ENCODE data around the gene PARD3B.

Gene PARD3B

GRCh38 chr2:205441524-205441923 is 896.2 kb downstream of the PARD3B start:
- TF ChIP-seq POLR2AphosphoS5 (IDR thresholded peaks at IDR 0.05; ENCODE audit: low read depth), result no peak
- TF ChIP-seq, protein P1, sequence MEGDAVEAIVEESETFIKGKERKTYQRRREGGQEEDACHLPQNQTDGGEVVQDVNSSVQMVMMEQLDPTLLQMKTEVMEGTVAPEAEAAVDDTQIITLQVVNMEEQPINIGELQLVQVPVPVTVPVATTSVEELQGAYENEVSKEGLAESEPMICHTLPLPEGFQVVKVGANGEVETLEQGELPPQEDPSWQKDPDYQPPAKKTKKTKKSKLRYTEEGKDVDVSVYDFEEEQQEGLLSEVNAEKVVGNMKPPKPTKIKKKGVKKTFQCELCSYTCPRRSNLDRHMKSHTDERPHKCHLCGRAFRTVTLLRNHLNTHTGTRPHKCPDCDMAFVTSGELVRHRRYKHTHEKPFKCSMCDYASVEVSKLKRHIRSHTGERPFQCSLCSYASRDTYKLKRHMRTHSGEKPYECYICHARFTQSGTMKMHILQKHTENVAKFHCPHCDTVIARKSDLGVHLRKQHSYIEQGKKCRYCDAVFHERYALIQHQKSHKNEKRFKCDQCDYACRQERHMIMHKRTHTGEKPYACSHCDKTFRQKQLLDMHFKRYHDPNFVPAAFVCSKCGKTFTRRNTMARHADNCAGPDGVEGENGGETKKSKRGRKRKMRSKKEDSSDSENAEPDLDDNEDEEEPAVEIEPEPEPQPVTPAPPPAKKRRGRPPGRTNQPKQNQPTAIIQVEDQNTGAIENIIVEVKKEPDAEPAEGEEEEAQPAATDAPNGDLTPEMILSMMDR (IDR thresholded peaks at IDR 0.05; ENCODE audit: insufficient read depth, low read length), result no peak
- no peak for TF ChIP-seq SPI1 (IDR thresholded peaks at IDR 0.05; ENCODE audit: borderline replicate concordance, low read depth)
- TF ChIP-seq REST (IDR thresholded peaks at IDR 0.05; ENCODE audit: insufficient replicate concordance, low read depth), result no peak
- TF ChIP-seq GABPA (IDR thresholded peaks at IDR 0.05; ENCODE audit: low read depth), result no peak
- DNase-seq (ENCODE audit: low read depth in 1 of 2, low spot score in 1 of 2), result no peak
- Histone ChIP-seq H3K27me3 (ENCODE audit: insufficient read depth, poor library complexity, severe bottlenecking) (no peaks in the 10 kb centered on the region), H3K4me3 (replicated peaks; ENCODE audit: insufficient read depth, low read length) (no peak overlapping the region), H3K27ac (replicated peaks) (no peak overlapping the region)

GRCh38 chr2:205448189-205448588 is 902.9 kb downstream of the PARD3B start:
- DNase-seq (ENCODE audit: low read depth in 1 of 2, low spot score in 1 of 2), result no peak
- no peak for TF ChIP-seq REST (IDR thresholded peaks at IDR 0.05; ENCODE audit: insufficient replicate concordance, low read depth)
- no peak for TF ChIP-seq SPI1 (IDR thresholded peaks at IDR 0.05; ENCODE audit: borderline replicate concordance, low read depth)
- no peak for TF ChIP-seq GABPA (IDR thresholded peaks at IDR 0.05; ENCODE audit: low read depth)
- TF ChIP-seq POLR2AphosphoS5 (IDR thresholded peaks at IDR 0.05; ENCODE audit: low read depth), result no peak
- TF ChIP-seq, protein P1 (IDR thresholded peaks at IDR 0.05; ENCODE audit: insufficient read depth, low read length), result no peak
- Histone ChIP-seq H3K27ac (replicated peaks) (no peak overlapping the region), H3K27me3 (ENCODE audit: insufficient read depth, poor library complexity, severe bottlenecking) (no peaks in the 10 kb centered on the region), H3K4me3 (replicated peaks; ENCODE audit: insufficient read depth, low read length) (no peak overlapping the region)

- Histone ChIP-seq H3K4me3 (replicated peaks; ENCODE audit: insufficient read depth, low read length) (no peak overlapping the region), H3K27ac (replicated peaks) (no peak overlapping the region), H3K27me3 (ENCODE audit: insufficient read depth, poor library complexity, severe bottlenecking) (no peaks in the 10 kb centered on the region)
- no peak for DNase-seq (ENCODE audit: low read depth in 1 of 2, low spot score in 1 of 2)
- no peak for TF ChIP-seq SPI1 (IDR thresholded peaks at IDR 0.05; ENCODE audit: borderline replicate concordance, low read depth)
- TF ChIP-seq REST (IDR thresholded peaks at IDR 0.05; ENCODE audit: insufficient replicate concordance, low read depth), result no peak
These were observed 906.7 kb downstream of the PARD3B start for GRCh38 chr2:205451901-205452512.
